PFSK-1 (cell line): Measurements from ENCODE around the gene KSR1.

Experiments used
- POLR2AphosphoS5 ChIP-seq: IDR thresholded peaks from 2 replicates; pipeline ENCODE4 v1.6.1; 2012; ENCODE audit warnings: low read depth, mild to moderate bottlenecking, control low read depth, low read length, moderate library complexity
- REST ChIP-seq, 2 experiments: IDR thresholded peaks; 2 replicates each; pipeline versions ENCODE4 v1.6.1 to v1.8.0; 2011 to 2012; ENCODE audit warnings: low read depth in 2 of 2, low read length in 2 of 2, control low read depth in 1 of 2, inconsistent platforms in 1 of 2, mild to moderate bottlenecking in 1 of 2, moderate library complexity in 1 of 2; ENCODE audit not compliant: insufficient read depth in 1 of 2
- SIN3A ChIP-seq: IDR thresholded peaks from 2 replicates; pipeline ENCODE4 v1.6.1; 2012; ENCODE audit warnings: mild to moderate bottlenecking, low read length, moderate library complexity, borderline replicate concordance; ENCODE audit not compliant: insufficient read depth
- TAF1 ChIP-seq: IDR thresholded peaks from 2 replicates; pipeline ENCODE4 v1.6.1; 2012; ENCODE audit warnings: low read length, control low read depth, borderline replicate concordance; ENCODE audit not compliant: insufficient read depth

- TF ChIP-seq SIN3A (no peak), REST (IDR thresholded peaks at IDR 0.05; ENCODE audit: insufficient read depth in 1 of 2, low read depth in 2 of 2, low read length in 2 of 2) (no peak), TAF1 (no peak), POLR2AphosphoS5 (no peak)
These were observed 572 bp downstream of the KSR1 start for GRCh38 chr17:27456681-27457359.
